HL-60 (cell line): Measurements from ENCODE around the gene NCK2.

Experiments used
- DNase-seq, 2 experiments: peaks; one replicate each; pipeline ENCODE4 v3.0.0-alpha.2; 2010 to 2020; ENCODE audit warnings: low read depth in 1 of 2, low spot score in 1 of 2
- H3K27ac ChIP-seq: fragments of 250-450 bp; sonication (Bioruptor Pico); replicated peaks from 2 replicates; pipeline ENCODE4 v1.5.1; 2020; ENCODE audit warnings: mild to moderate bottlenecking, moderate library complexity
- H3K27me3 ChIP-seq: fragments of 250-450 bp; sonication (Bioruptor Pico); 2 replicates; pipeline ENCODE4 v1.5.1; 2021; ENCODE audit warnings: mild to moderate bottlenecking, moderate library complexity; ENCODE audit not compliant: insufficient read depth, poor library complexity, severe bottlenecking
- H3K4me3 ChIP-seq: replicated peaks from 2 replicates; pipeline ENCODE4 v1.5.1; 2011; ENCODE audit warnings: mild to moderate bottlenecking, control low read depth, low read length; ENCODE audit not compliant: insufficient read depth
- CTCF ChIP-seq: IDR thresholded peaks from one replicate; pipeline ENCODE4 v1.5.1; 2011; ENCODE audit warnings: low read length, control low read depth, inconsistent platforms; ENCODE audit not compliant: insufficient read depth
- GABPA ChIP-seq: IDR thresholded peaks from 2 replicates; pipeline ENCODE4 v1.6.1; 2012; ENCODE audit warnings: low read depth
- POLR2AphosphoS5 ChIP-seq: IDR thresholded peaks from 2 replicates; pipeline ENCODE4 v1.6.1; 2012; ENCODE audit warnings: low read depth
- REST ChIP-seq: IDR thresholded peaks from 2 replicates; pipeline ENCODE4 v1.6.1; 2012; ENCODE audit warnings: low read depth; ENCODE audit not compliant: insufficient replicate concordance
- SPI1 ChIP-seq: IDR thresholded peaks from 2 replicates; pipeline ENCODE4 v1.6.1; 2012; ENCODE audit warnings: low read depth, mild to moderate bottlenecking, borderline replicate concordance

NCK2 gene

GRCh38 chr2:105718846-105719481, 25.7 kb upstream of the NCK2 start:
- DNase-seq, result peak in 1 of 2 experiments; percentile 25
- no peak overlapping the region for H3K27ac ChIP-seq
- no peak for TF ChIP-seq CTCF
- TF ChIP-seq SPI1, result peak; percentile 52; the same call in 1 of the 2 replicates
- H3K27me3 ChIP-seq, result no peaks in the 10 kb centered on the region
- no peak overlapping the region for H3K4me3 ChIP-seq

GRCh38 chr2:105721991-105722511, 22.7 kb upstream of the NCK2 start:
- H3K27me3 ChIP-seq, result no peaks in the 10 kb centered on the region
- H3K4me3 ChIP-seq, result no peak overlapping the region
- TF ChIP-seq CTCF (no peak), REST (no peak), SPI1 (no peak), GABPA (no peak), POLR2AphosphoS5 (no peak)
- DNase-seq, result no peak
- H3K27ac ChIP-seq, result no peak overlapping the region

- DNase-seq, result no peak
- no peaks in the 10 kb centered on the region for H3K27me3 ChIP-seq
- TF ChIP-seq GABPA (no peak), REST (no peak), CTCF (no peak), POLR2AphosphoS5 (no peak), SPI1 (no peak)
Measured at GRCh38 chr2:105722726-105723297, 21.9 kb upstream of the NCK2 start.

More at GRCh38 chr2:105722726-105723297, 21.9 kb upstream of the NCK2 start:
- Histone ChIP-seq H3K4me3 (no peak overlapping the region), H3K27ac (no peak overlapping the region)
